NCI-H748 treated with DMSO at 0.1 percent for 48 hours (cell line): ENCODE measurements around the gene DOK5.

ENCODE experiments used
- DNase-seq: peaks from one replicate; lab custom pipeline; 2025; lab: John Stamatoyannopoulos, UW

DOK5 gene

GRCh38 chr20:54648421-54649142, 173.2 kb downstream of the DOK5 start:
- DNase-seq: no peak

GRCh38 chr20:54649511-54649962, 174.1 kb downstream of the DOK5 start:
- peak; percentile 37 for DNase-seq

GRCh38 chr20:54650052-54650719, 174.8 kb downstream of the DOK5 start:
- DNase-seq: no peak

- no peak for DNase-seq
These were observed 175.9 kb downstream of the DOK5 start for GRCh38 chr20:54651252-54651651.

- no peak for DNase-seq
These were observed 179.1 kb downstream of the DOK5 start for GRCh38 chr20:54654450-54654849.

GRCh38 chr20:54657268-54657826, 182.0 kb downstream of the DOK5 start:
- DNase-seq: no peak

- DNase-seq: no peak
These were observed 183.1 kb downstream of the DOK5 start for GRCh38 chr20:54658525-54658924.

GRCh38 chr20:54661265-54661664, 185.9 kb downstream of the DOK5 start:
- DNase-seq: no peak

GRCh38 chr20:54661880-54662465, 186.6 kb downstream of the DOK5 start:
- DNase-seq: no peak

- DNase-seq: no peak
These were observed 190.4 kb downstream of the DOK5 start for GRCh38 chr20:54665812-54666211.

- no peak for DNase-seq
These were observed 193.1 kb downstream of the DOK5 start for GRCh38 chr20:54668271-54669039.

- DNase-seq: no peak
These were observed 193.6 kb downstream of the DOK5 start for GRCh38 chr20:54669040-54669363.

- no peak for DNase-seq
These were observed 202.9 kb downstream of the DOK5 start for GRCh38 chr20:54678253-54678652.

- DNase-seq: no peak
These were observed 205.0 kb downstream of the DOK5 start for GRCh38 chr20:54680439-54680838.

- DNase-seq: peak; percentile 1
These were observed 205.7 kb downstream of the DOK5 start for GRCh38 chr20:54680872-54681619.

GRCh38 chr20:54681869-54682268, 206.5 kb downstream of the DOK5 start:
- DNase-seq: no peak

GRCh38 chr20:54688476-54688875, 213.1 kb downstream of the DOK5 start:
- no peak for DNase-seq

- no peak for DNase-seq
These were observed 214.9 kb downstream of the DOK5 start for GRCh38 chr20:54690323-54690722.

- no peak for DNase-seq
These were observed 215.9 kb downstream of the DOK5 start for GRCh38 chr20:54691327-54691726.

- DNase-seq: no peak
These were observed 216.9 kb downstream of the DOK5 start for GRCh38 chr20:54692168-54692887.

- DNase-seq: no peak
These were observed 219.1 kb downstream of the DOK5 start for GRCh38 chr20:54694516-54694915.
